Inflammatory macrophage (primary cell): ENCODE data around the gene ERFL.
"Not testable (repeated sequence)": the region's sequence is repeated elsewhere in the genome, so short reads cannot be mapped to it uniquely, and the experiment has no call there.

ENCODE experiments used
- DNase-seq, 2 donors: peaks; one replicate each; pipeline ENCODE4 v3.0.0-alpha.2; 2020 to 2022

Gene ERFL

GRCh38 chr19:41875973-41876372, 52.3 kb downstream of the ERFL start:
- DNase-seq = not testable (repeated sequence)

GRCh38 chr19:41872775-41873647, 55.2 kb downstream of the ERFL start:
- peak; percentile 27 to 56 for DNase-seq

GRCh38 chr19:41872384-41872774, 55.9 kb downstream of the ERFL start:
- DNase-seq = no peak

GRCh38 chr19:41871573-41872383, 56.5 kb downstream of the ERFL start:
- peak; percentile 77 to 89 for DNase-seq

GRCh38 chr19:41870401-41870873, 57.8 kb downstream of the ERFL start:
- peak; percentile 8 to 81 for DNase-seq

- no peak for DNase-seq
Observed at GRCh38 chr19:41869374-41869955, 58.8 kb downstream of the ERFL start.

- DNase-seq = no peak
Observed at GRCh38 chr19:41868989-41869300, 59.3 kb downstream of the ERFL start.

- no peak for DNase-seq
Observed at GRCh38 chr19:41868120-41868988, 59.9 kb downstream of the ERFL start.

GRCh38 chr19:41866284-41866683, 62.0 kb downstream of the ERFL start:
- no peak for DNase-seq

GRCh38 chr19:41864374-41864773, 63.9 kb downstream of the ERFL start:
- DNase-seq = no peak

GRCh38 chr19:41863209-41863931, 64.9 kb downstream of the ERFL start:
- DNase-seq = peak; percentile 72 to 77

- DNase-seq = no peak
Observed at GRCh38 chr19:41862445-41862986, 65.7 kb downstream of the ERFL start.

GRCh38 chr19:41861846-41862245, 66.4 kb downstream of the ERFL start:
- no peak for DNase-seq

GRCh38 chr19:41861116-41861768, 67.0 kb downstream of the ERFL start:
- DNase-seq = peak; percentile 37 to 39

- peak; percentile 7 to 29 for DNase-seq
Observed at GRCh38 chr19:41860419-41861115, 67.7 kb downstream of the ERFL start.

GRCh38 chr19:41859618-41860418, 68.4 kb downstream of the ERFL start, which contains the start of gene RPS19:
Gene RPS19 (plus strand): TSS chr19:41860255. CDS start chr19:41860775, 520 bp downstream.
- peak; percentile 99 for DNase-seq

- DNase-seq = no peak
Observed at GRCh38 chr19:41859213-41859617, 69.0 kb downstream of the ERFL start.
